Anterior cingulate cortex (tissue), 58 donors: ENCODE data around the gene TMPRSS11D.

Experiments
- DNase-seq, 58 donors: peaks; one replicate each; lab custom pipeline; 2025; lab: John Stamatoyannopoulos, UW

Gene TMPRSS11D

GRCh38 chr4:67776746-67777145, 107.1 kb downstream of the TMPRSS11D start:
- DNase-seq, result no peak
